ENCODE measurements around the gene CCDC88C.

DNA sequence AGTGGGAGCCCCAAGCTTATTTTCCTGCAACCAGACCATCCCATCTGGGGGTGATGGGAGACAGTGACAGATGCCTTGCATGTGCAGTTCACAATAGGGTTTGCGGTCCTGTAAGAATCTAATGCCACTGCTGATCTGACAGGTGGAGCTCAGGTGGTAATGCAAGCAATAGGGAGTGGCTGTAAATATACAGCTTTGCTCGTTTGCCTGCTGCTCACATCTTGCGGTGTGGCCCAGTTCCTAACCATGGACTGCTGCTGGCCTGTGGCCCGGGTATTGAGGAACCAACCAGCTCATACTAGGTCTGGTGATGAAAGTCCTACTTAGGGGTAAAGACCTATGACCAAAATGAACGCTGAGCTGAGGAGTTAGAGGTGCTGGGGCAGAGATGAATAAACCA is 36.1 kb upstream of the CCDC88C start:
- TF ChIP-seq, protein P1, sequence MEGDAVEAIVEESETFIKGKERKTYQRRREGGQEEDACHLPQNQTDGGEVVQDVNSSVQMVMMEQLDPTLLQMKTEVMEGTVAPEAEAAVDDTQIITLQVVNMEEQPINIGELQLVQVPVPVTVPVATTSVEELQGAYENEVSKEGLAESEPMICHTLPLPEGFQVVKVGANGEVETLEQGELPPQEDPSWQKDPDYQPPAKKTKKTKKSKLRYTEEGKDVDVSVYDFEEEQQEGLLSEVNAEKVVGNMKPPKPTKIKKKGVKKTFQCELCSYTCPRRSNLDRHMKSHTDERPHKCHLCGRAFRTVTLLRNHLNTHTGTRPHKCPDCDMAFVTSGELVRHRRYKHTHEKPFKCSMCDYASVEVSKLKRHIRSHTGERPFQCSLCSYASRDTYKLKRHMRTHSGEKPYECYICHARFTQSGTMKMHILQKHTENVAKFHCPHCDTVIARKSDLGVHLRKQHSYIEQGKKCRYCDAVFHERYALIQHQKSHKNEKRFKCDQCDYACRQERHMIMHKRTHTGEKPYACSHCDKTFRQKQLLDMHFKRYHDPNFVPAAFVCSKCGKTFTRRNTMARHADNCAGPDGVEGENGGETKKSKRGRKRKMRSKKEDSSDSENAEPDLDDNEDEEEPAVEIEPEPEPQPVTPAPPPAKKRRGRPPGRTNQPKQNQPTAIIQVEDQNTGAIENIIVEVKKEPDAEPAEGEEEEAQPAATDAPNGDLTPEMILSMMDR (IDR thresholded peaks at IDR 0.05), result no peak
- no peak for TF ChIP-seq POLR2A (IDR thresholded peaks at IDR 0.05)
